Thymus (tissue), 14 donors: ENCODE results near the gene MTSS2. TPM values are rescaled to one million over a fixed set of nuclear protein-coding genes. Genes with fewer than 3 reads are reported as not detected.
A peak's percentile ranks its signal among the peaks of the same experiment; 100 is the strongest.

ENCODE experiments used
- DNase-seq, 9 donors: peaks; one replicate each; pipeline ENCODE4 v3.0.0-alpha.2; 2013; ENCODE audit warnings: low spot score in 9 of 9, low read depth in 6 of 9, missing footprints in 1 of 9
- H3K27ac ChIP-seq, 2 donors: one replicate each; pipeline ENCODE4 v1.5.1; 2013; ENCODE audit warnings: control low read depth in 1 of 2, low read depth in 1 of 2, low read length in 1 of 2, mild to moderate bottlenecking in 1 of 2, moderate library complexity in 1 of 2
- H3K27me3 ChIP-seq, 2 donors: one replicate each; pipeline ENCODE4 v1.5.1; 2013; ENCODE audit warnings: low read length in 1 of 2; ENCODE audit not compliant: control insufficient read depth in 2 of 2, insufficient read depth in 1 of 2
- H3K36me3 ChIP-seq, 2 donors: one replicate each; pipeline ENCODE4 v1.5.1; 2013; ENCODE audit warnings: low read length in 1 of 2, mild to moderate bottlenecking in 1 of 2, moderate library complexity in 1 of 2; ENCODE audit not compliant: control insufficient read depth in 2 of 2, insufficient read depth in 2 of 2
- H3K4me1 ChIP-seq, 2 donors: one replicate each; pipeline ENCODE4 v1.5.1; 2013; ENCODE audit warnings: low read length in 2 of 2; ENCODE audit not compliant: control insufficient read depth in 2 of 2, insufficient read depth in 2 of 2
- H3K4me3 ChIP-seq, 2 donors: one replicate each; pipeline ENCODE4 v1.5.1; 2013; ENCODE audit warnings: low read length in 2 of 2, control low read depth in 1 of 2, mild to moderate bottlenecking in 1 of 2
- H3K9me3 ChIP-seq, 2 donors: one replicate each; pipeline ENCODE4 v1.5.1; 2013; ENCODE audit warnings: low read length in 1 of 2, mild to moderate bottlenecking in 1 of 2; ENCODE audit not compliant: control insufficient read depth in 2 of 2, insufficient read depth in 1 of 2
- WGBS: extraction: QIAGEN DNeasy Blood & Tissue Kit; methylation state at CpG from one replicate; pipeline ENCODE4 v1.1.7; 2013; 5-methylcytosine and 5-hydroxymethylcytosine counted together
- long read RNA-seq, 10 donors: transcript quantifications; one replicate each; lab custom pipeline, GENCODE V29; 2026
- polyA plus RNA-seq: library from polyadenylated mRNA; stranded (reverse); fragments of 200-250 nt; gene quantifications from one replicate; pipeline ENCODE4 v1.2.3, GENCODE V29; 2013
- total RNA-seq: library from RNA; stranded (reverse); fragments of 120-200 nt; gene quantifications from one replicate; pipeline ENCODE4 v1.2.4, GENCODE V29; 2013
- donor health status: healthy.

The MTSS2 gene, protein sequence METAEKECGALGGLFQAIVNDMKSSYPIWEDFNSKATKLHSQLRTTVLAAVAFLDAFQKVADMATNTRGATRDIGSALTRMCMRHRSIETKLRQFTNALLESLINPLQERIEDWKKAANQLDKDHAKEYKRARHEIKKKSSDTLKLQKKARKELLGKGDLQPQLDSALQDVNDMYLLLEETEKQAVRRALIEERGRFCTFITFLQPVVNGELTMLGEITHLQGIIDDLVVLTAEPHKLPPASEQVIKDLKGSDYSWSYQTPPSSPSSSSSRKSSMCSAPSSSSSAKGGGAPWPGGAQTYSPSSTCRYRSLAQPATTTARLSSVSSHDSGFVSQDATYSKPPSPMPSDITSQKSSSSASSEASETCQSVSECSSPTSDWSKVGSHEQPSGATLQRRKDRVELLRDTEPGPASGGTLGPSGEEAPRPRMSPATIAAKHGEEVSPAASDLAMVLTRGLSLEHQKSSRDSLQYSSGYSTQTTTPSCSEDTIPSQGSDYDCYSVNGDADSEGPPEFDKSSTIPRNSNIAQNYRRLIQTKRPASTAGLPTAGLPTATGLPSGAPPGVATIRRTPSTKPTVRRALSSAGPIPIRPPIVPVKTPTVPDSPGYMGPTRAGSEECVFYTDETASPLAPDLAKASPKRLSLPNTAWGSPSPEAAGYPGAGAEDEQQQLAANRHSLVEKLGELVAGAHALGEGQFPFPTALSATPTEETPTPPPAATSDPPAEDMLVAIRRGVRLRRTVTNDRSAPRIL
- 12.0 TPM for total RNA-seq
- 36.4 TPM for polyA plus RNA-seq
- long read RNA-seq, donor 1, result 0 reads
- long read RNA-seq, donor 2, result 0 reads
- long read RNA-seq, donor 3, partial matches to known transcripts, result 11 of 14 reads
- long read RNA-seq, donor 3, other reads (novel, unspliced or antisense), result 0 of 14 reads
- long read RNA-seq, donor 4, partial matches to known transcripts, result 0 of 1 reads
- long read RNA-seq, donor 4, other reads (novel, unspliced or antisense), result 0 of 1 reads
- long read RNA-seq, donor 5, partial matches to known transcripts, result 6 of 8 reads
- long read RNA-seq, donor 5, other reads (novel, unspliced or antisense), result 0 of 8 reads
- long read RNA-seq, donor 6, partial matches to known transcripts, result 16 of 16 reads
- long read RNA-seq, donor 6, other reads (novel, unspliced or antisense), result 0 of 16 reads
- long read RNA-seq, donor 7, result 0 reads
- long read RNA-seq, donor 8, result 0 reads
- long read RNA-seq, donor 9, partial matches to known transcripts, result 8 of 8 reads
- long read RNA-seq, donor 9, other reads (novel, unspliced or antisense), result 0 of 8 reads
- long read RNA-seq, donor 10, partial matches to known transcripts, result 15 of 16 reads
- long read RNA-seq, donor 10, other reads (novel, unspliced or antisense), result 0 of 16 reads

DNA sequence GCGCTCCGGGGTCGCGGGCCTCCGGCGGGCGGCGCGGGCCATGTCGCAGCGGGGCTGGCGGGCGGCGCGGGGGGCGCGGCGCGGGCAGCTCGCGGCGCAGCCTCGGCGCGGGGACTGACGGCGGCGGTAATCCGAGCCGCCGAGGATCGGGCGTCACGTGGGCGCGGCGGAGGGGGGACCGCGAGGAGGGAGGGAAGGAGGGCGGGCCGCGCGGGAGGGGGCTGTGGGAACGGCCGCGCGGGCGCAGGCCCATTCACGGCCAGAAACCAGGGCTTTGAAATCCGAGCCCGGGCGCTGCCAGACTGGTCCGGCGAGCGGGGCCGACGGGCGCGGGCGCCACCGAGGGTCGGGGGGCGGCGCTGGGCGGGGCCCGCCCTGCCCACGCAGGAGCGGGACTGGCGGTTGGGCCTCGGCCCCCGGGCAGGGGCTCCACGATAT is at the start of gene MTSS2:
Gene MTSS2 (minus strand): TSS at position 116 of the 438 bp plus-strand sequence. CDS start 262 bp downstream, outside the sequence.
- WGBS, result under 1% methylated on average over 71 of the region's 72 CpGs
- H3K4me3 ChIP-seq, result peak within 1 kb of the TSS; percentile 84 to 92
- H3K36me3 ChIP-seq, result peaks cover 6 to 13% of the 10 kb centered on the region in 2 donors
- peak in 2 of 9 donors; percentile 70 to 72 for DNase-seq
- no peaks in the 10 kb centered on the region for H3K27me3 ChIP-seq
- H3K27ac ChIP-seq, result peak within 1 kb of the TSS; percentile 58 to 62
- H3K4me1 ChIP-seq, result peaks cover 77 to 92% of the 10 kb centered on the region in 2 donors
- H3K9me3 ChIP-seq, result peaks cover 0 to 12% of the 10 kb centered on the region in 2 donors

DNA sequence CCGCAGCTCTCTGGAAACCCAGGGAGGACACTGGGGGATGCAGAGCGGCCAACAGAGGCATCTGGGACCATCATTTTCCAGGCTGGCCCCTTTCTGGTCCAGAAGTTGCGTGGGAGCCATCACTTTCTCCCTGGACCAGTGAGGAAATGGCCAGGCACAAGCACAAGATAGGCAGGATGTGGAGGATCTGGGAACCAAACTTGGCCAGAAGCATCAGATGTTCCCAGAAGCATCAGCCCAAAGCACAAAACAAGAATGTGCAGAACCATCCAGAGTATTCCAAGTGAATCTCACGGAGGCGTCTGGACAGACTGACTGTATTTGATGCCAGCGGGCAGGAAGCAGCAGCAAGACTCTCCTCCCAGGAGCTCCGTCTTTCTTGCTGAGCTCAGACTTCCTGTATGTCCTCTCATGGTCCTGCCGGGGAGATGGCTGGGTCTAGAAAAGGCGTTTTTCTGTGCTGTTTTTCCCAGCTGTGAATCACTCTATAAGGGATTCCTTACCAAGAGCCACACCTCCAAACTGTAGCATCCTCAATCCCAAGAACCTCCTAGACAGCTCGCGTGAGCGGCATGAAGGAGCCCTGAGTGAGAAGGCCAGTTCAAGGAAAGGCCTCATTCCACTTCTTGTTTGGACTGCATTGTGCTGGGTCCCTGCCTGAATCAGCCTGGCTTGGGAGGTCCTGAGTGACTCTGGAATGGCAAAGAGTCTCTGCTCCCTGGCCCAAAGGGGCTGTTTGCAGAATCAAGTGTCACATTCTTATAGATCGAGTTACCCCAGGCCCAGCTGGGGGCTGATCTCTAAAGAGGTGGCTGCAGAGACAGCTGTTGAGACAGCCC is 49.5 kb upstream of the MTSS2 start:
- WGBS, result 89% methylated on average over 13 of the region's 13 CpGs
- Histone ChIP-seq H3K27me3 (no peaks in the 10 kb centered on the region), H3K4me3 (no peak overlapping the region), H3K27ac (peak overlapping the region; percentile 38 to 68), H3K36me3 (peaks cover 13 to 17% of the 10 kb centered on the region in 2 donors), H3K4me1 (peaks cover 37 to 57% of the 10 kb centered on the region in 2 donors), H3K9me3 (no peaks in the 10 kb centered on the region)
- DNase-seq, result peak in 1 of 9 donors; percentile 29

DNA sequence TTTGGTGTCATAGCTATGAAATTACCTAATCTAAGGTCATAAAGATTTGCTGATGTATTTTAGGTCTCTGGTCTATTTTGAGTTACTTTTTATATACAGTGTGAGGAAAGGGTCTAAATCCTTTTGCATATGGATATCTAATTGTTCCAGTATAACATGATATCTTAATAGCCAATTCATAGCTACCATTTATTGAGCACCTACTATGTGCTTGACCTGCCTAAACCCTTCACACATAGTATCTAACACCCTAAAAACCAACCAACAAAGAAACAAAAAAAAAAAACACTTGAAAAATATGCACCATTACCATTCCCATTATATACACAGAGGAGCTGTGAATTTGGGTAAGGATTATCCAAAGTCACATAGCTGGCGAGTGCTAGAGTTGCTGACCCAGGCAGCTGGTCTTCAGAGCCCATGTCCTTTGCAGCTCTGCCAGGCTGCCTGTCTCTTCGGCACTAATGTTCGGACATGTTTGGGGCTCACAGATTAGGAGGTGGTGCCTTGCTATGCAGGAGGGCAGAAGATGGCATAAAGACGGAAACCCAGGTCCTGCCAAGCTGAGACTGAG is 48.8 kb upstream of the MTSS2 start:
- Histone ChIP-seq H3K9me3 (no peaks in the 10 kb centered on the region), H3K27me3 (no peaks in the 10 kb centered on the region), H3K36me3 (peaks cover 11 to 19% of the 10 kb centered on the region in 2 donors), H3K27ac (peak overlapping the region in 1 of 2 donors; percentile 38), H3K4me1 (peaks cover 37 to 49% of the 10 kb centered on the region in 2 donors), H3K4me3 (no peak overlapping the region)
- 98% methylated on average over 4 of the region's 4 CpGs for WGBS
- no peak for DNase-seq

GRCh38 chr16:70730944-70731343 is 45.1 kb upstream of the MTSS2 start:
- Histone ChIP-seq H3K36me3 (peaks cover 21 to 36% of the 10 kb centered on the region in 2 donors), H3K27ac (no peak overlapping the region), H3K9me3 (no peaks in the 10 kb centered on the region)

DNA sequence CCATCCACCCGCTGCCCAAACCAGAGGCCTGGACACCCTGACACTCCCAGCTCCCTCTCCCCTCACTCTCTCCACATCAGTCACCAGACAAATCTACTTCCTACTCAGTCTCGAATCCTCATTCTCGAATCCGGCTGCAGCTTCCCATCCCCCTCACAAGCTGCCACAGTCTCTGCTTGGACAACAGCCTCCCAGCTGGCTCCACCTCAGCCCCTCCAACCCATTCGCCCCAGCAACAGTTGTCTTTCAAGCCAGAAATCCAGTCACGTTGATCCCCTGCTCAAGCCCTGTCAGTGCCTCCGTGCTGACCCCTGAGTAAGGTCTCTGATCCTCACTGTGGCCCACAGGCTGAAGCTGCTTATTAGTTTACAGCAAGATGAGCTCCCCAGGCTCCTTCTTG is 44.2 kb upstream of the MTSS2 start:
- H3K4me3 ChIP-seq, result no peak overlapping the region
- no peaks in the 10 kb centered on the region for H3K9me3 ChIP-seq
- peaks cover 0 to 23% of the 10 kb centered on the region in 2 donors for H3K4me1 ChIP-seq
- H3K36me3 ChIP-seq, result peaks cover 21 to 33% of the 10 kb centered on the region in 2 donors
- H3K27ac ChIP-seq, result no peak overlapping the region
- 97% methylated on average over 7 of the region's 7 CpGs for WGBS
- DNase-seq, result no peak
- H3K27me3 ChIP-seq, result no peaks in the 10 kb centered on the region

More at GRCh38 chr16:70730944-70731343, 45.1 kb upstream of the MTSS2 start:
- Histone ChIP-seq H3K4me1 (peaks cover 1 to 23% of the 10 kb centered on the region in 2 donors), H3K4me3 (no peak overlapping the region), H3K27me3 (no peaks in the 10 kb centered on the region)
- WGBS, result 94% methylated on average over 3 of the region's 3 CpGs
- DNase-seq, result no peak

DNA sequence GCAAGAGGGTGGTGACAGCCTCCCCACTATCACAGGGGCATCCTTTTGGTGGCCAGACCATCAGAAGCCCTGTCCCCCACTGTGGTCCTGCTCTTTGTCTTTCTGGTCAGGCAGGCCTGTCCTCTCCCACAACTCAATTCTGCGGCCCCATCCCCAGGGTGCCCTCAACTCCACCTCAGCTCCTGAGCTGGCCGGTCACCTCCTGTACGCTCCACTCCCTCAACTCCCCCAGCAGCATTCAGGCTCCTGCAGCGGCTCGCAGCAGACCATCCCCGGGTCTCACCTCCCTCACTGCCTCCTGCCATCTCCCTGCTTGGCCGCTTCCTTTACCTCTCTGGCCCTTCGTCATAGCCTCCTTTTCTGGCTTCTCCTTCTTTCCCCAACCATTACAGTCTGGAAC is 43.4 kb upstream of the MTSS2 start:
- WGBS, result 99% methylated on average over 8 of the region's 8 CpGs
- no peaks in the 10 kb centered on the region for H3K9me3 ChIP-seq
- H3K4me3 ChIP-seq, result no peak overlapping the region
- H3K27ac ChIP-seq, result no peak overlapping the region
- peaks cover 24 to 30% of the 10 kb centered on the region in 2 donors for H3K36me3 ChIP-seq
- peaks cover 0 to 26% of the 10 kb centered on the region in 2 donors for H3K4me1 ChIP-seq
- H3K27me3 ChIP-seq, result no peaks in the 10 kb centered on the region
- no peak for DNase-seq

GRCh38 chr16:70728150-70728549 is 42.3 kb upstream of the MTSS2 start:
- WGBS, result 93% methylated on average over 9 of the region's 9 CpGs
- no peak for DNase-seq
- Histone ChIP-seq H3K4me1 (peaks cover 0 to 31% of the 10 kb centered on the region in 2 donors), H3K9me3 (no peaks in the 10 kb centered on the region), H3K27me3 (no peaks in the 10 kb centered on the region), H3K4me3 (no peak overlapping the region), H3K36me3 (peaks cover 24 to 30% of the 10 kb centered on the region in 2 donors), H3K27ac (no peak overlapping the region)
